ENCODE results near the gene CACNA1B.

The CACNA1B gene

DNA sequence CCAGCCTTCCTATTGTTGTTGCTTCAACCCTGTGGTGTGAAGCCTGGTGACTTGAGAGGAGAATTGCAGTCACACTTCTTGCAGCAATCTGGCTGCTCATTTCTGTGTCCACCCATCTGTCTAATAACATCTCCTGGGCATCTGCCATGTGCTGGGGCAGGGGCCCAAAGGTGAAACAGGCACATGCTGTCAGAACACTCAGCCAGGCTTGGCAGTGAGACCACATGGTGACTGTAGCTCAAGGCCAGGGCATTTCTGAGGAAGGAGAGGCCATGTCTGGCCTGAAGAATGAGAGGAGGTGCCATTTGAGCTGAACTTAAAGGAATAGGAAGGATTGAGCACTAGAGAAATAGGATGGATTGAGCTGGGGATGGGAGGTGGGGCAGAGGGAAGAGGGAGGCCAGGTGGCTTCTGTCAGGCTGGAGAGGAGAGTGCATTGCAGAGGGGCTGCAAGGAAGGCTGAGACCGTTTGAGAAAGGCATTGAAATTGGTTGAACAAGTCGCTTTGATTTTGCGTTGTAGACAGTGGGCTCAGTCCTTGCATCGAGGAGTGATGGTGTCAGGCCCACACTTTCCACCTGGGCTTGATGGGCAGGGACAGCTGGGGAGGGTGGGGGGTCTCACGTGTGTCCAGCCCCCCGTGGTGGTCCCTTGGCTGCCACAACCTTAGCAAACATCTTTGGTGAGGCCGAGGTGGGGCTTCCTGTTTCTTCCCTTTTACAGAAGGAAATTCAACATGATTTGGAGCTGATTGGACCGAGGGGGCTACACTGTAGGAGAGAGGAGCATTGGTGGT, 222.4 kb downstream of the CACNA1B start:
- ATAC-seq (ENCODE audit: insufficient read depth, low read depth) (no peak), DNase-seq (no peak)
- Histone ChIP-seq H3K9ac (ENCODE audit: low read depth, low read length) (no peak overlapping the region), H3K4me2 (ENCODE audit: insufficient read depth, low read length) (no peak overlapping the region), H3K36me3 (ENCODE audit: insufficient read depth, low read length) (no peaks in the 10 kb centered on the region), H3K27ac (ENCODE audit: low read length) (no peak overlapping the region), H3K9me3 (ENCODE audit: insufficient read depth, low read length, severe bottlenecking) (no peaks in the 10 kb centered on the region), H3K4me1 (ENCODE audit: insufficient read depth, low read length) (no peaks in the 10 kb centered on the region), H3K27me3 (ENCODE audit: insufficient read depth, low read length, poor library complexity) (no peaks in the 10 kb centered on the region), H4K20me1 (ENCODE audit: insufficient read depth, low read length) (no peaks in the 10 kb centered on the region; the same call in 1 of the 2 replicates), H3K4me3 (ENCODE audit: low read depth in 1 of 2, low read length in 2 of 2) (no peak overlapping the region), H3K79me2 (ENCODE audit: insufficient read depth, low read length) (no peaks in the 10 kb centered on the region), H2AFZ (ENCODE audit: low read depth, low read length) (no peak overlapping the region)
- TF ChIP-seq, protein P1, sequence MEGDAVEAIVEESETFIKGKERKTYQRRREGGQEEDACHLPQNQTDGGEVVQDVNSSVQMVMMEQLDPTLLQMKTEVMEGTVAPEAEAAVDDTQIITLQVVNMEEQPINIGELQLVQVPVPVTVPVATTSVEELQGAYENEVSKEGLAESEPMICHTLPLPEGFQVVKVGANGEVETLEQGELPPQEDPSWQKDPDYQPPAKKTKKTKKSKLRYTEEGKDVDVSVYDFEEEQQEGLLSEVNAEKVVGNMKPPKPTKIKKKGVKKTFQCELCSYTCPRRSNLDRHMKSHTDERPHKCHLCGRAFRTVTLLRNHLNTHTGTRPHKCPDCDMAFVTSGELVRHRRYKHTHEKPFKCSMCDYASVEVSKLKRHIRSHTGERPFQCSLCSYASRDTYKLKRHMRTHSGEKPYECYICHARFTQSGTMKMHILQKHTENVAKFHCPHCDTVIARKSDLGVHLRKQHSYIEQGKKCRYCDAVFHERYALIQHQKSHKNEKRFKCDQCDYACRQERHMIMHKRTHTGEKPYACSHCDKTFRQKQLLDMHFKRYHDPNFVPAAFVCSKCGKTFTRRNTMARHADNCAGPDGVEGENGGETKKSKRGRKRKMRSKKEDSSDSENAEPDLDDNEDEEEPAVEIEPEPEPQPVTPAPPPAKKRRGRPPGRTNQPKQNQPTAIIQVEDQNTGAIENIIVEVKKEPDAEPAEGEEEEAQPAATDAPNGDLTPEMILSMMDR (IDR thresholded peaks at IDR 0.05; ENCODE audit: borderline replicate concordance, extremely low read depth, low read length, poor library complexity, severe bottlenecking) = no peak
- no peak for TF ChIP-seq EZH2 (IDR thresholded peaks at IDR 0.05; ENCODE audit: borderline replicate concordance, low read depth, low read length, severe bottlenecking)

DNA sequence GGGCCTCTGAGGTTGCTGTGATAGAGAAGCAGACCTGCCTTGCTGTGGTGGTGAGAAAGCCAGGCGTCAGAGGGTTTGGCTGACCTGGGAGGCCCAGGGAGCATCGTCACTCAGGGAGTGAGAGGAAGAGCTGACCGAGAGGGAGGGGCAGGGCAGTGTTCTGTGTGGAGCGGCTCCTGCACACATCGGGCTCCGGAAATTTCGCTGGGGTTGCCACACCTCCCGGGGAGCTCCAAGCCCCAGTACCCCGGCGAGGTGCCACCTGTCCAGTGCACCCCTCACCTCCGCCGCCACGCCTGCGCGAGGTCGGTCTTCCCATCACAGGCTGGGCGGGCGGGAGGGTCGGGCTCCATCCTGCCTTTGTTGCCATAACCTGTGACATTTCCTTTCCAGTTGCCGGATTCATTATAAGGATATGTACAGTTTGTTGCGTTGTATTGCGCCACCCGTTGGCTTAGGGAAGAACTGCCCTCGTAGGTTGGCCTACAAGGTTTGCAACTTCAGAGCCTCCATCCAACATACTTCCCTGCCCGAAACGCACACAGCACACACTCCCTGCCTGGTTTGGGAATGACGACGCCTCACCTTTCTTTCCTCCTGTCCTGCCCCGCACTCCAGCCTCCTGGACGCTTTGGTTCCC, 223.2 kb downstream of the CACNA1B start:
- no peaks in the 10 kb centered on the region for H3K79me2 ChIP-seq (ENCODE audit: insufficient read depth, low read length)
- H3K9ac ChIP-seq (ENCODE audit: low read depth, low read length) = no peak overlapping the region
- ATAC-seq (ENCODE audit: insufficient read depth, low read depth) (no peak), DNase-seq (no peak)
- H3K27me3 ChIP-seq (ENCODE audit: insufficient read depth, low read length, poor library complexity) = no peaks in the 10 kb centered on the region
- no peak for TF ChIP-seq EZH2 (IDR thresholded peaks at IDR 0.05; ENCODE audit: borderline replicate concordance, low read depth, low read length, severe bottlenecking)
- TF ChIP-seq, protein P1 (IDR thresholded peaks at IDR 0.05; ENCODE audit: borderline replicate concordance, extremely low read depth, low read length, poor library complexity, severe bottlenecking) = peak; percentile 36
- no peaks in the 10 kb centered on the region for H3K4me1 ChIP-seq (ENCODE audit: insufficient read depth, low read length)
- no peak overlapping the region for H3K4me3 ChIP-seq (ENCODE audit: low read depth in 1 of 2, low read length in 2 of 2)
- H3K4me2 ChIP-seq (ENCODE audit: insufficient read depth, low read length) = no peak overlapping the region
- H4K20me1 ChIP-seq (ENCODE audit: insufficient read depth, low read length) = no peaks in the 10 kb centered on the region; the same call in 1 of the 2 replicates
- no peaks in the 10 kb centered on the region for H3K9me3 ChIP-seq (ENCODE audit: insufficient read depth, low read length, severe bottlenecking)
- H3K36me3 ChIP-seq (ENCODE audit: insufficient read depth, low read length) = no peaks in the 10 kb centered on the region
- H3K27ac ChIP-seq (ENCODE audit: low read length) = no peak overlapping the region
- H2AFZ ChIP-seq (ENCODE audit: low read depth, low read length) = no peak overlapping the region

DNA sequence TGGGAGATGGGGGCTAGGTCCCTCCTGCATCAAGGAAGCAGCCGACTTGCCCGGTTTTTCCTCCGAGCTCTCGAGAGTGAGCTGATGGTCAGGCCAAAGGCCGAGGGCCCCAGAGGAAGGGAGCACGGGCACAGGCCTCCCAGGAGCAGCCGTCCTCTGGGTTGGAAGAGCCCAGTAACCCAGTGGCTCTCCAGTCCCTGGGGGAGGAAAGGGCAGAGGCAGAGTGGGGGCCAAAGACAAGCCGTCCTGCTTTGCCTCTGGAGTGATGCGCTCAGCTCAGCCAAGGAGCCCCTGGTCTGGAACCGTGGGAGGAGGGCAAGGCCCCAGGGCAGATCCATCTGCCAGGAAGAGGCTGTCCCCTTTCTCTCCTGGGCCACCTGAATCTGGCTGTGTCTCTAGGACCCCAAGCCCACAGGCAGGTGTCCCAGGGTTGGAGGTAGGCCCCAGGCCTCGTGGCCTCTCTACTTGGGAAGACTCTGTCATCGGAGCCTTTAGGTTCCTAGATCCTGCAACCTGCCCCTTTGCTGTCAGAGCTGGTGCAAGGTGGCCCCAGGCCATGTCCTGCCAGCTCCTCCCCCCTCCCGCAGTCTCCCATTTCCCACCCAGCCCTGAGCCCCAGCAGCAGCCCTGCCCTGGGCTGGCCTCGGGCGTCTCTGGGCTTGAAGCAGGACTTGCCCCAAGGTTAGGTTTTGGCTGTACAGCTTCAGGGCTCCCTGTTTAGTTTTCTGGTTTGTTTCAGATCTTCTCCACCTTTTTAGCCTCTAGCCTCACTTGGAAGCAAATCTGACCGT, 224.1 kb downstream of the CACNA1B start:
- Histone ChIP-seq H4K20me1 (ENCODE audit: insufficient read depth, low read length) (no peaks in the 10 kb centered on the region; the same call in 1 of the 2 replicates), H3K9ac (ENCODE audit: low read depth, low read length) (no peak overlapping the region), H3K9me3 (ENCODE audit: insufficient read depth, low read length, severe bottlenecking) (no peaks in the 10 kb centered on the region), H3K27ac (ENCODE audit: low read length) (no peak overlapping the region), H3K36me3 (ENCODE audit: insufficient read depth, low read length) (no peaks in the 10 kb centered on the region), H3K4me2 (ENCODE audit: insufficient read depth, low read length) (no peak overlapping the region), H3K4me3 (ENCODE audit: low read depth in 1 of 2, low read length in 2 of 2) (no peak overlapping the region), H3K27me3 (ENCODE audit: insufficient read depth, low read length, poor library complexity) (no peaks in the 10 kb centered on the region), H3K79me2 (ENCODE audit: insufficient read depth, low read length) (no peaks in the 10 kb centered on the region), H3K4me1 (ENCODE audit: insufficient read depth, low read length) (no peaks in the 10 kb centered on the region), H2AFZ (ENCODE audit: low read depth, low read length) (no peak overlapping the region)
- no peak for ATAC-seq (ENCODE audit: insufficient read depth, low read depth)
- TF ChIP-seq EZH2 (IDR thresholded peaks at IDR 0.05; ENCODE audit: borderline replicate concordance, low read depth, low read length, severe bottlenecking) = no peak
- TF ChIP-seq, protein P1 (IDR thresholded peaks at IDR 0.05; ENCODE audit: borderline replicate concordance, extremely low read depth, low read length, poor library complexity, severe bottlenecking) = no peak
- DNase-seq = no peak
